Progenitor cell of endocrine pancreas (in vitro differentiated cells): ENCODE measurements around the gene DLGAP4. TPM values are rescaled to one million over a fixed set of nuclear protein-coding genes. Genes with fewer than 3 reads are reported as not detected.
A peak's percentile ranks its signal among the peaks of the same experiment; 100 is the strongest.

Source experiments
- DNase-seq: peaks from one replicate; pipeline ENCODE4 v3.0.0; 2021; ENCODE audit warnings: low spot score; ENCODE audit not compliant: unreplicated experiment
- H3K27ac Mint-ChIP-seq: 2 replicates; pipeline ENCODE4 v1.8.0; 2021; ENCODE audit warnings: mild to moderate bottlenecking, moderate library complexity, mixed read lengths
- H3K27me3 Mint-ChIP-seq: 2 replicates; pipeline ENCODE4 v1.8.0; 2021; ENCODE audit warnings: mixed read lengths
- H3K36me3 Mint-ChIP-seq: 2 replicates; pipeline ENCODE4 v1.8.0; 2022; ENCODE audit warnings: mixed read lengths; ENCODE audit not compliant: insufficient read depth
- H3K4me1 Mint-ChIP-seq: 2 replicates; pipeline ENCODE4 v1.8.0; 2021; ENCODE audit warnings: low read depth, mixed read lengths
- H3K4me3 Mint-ChIP-seq: 2 replicates; pipeline ENCODE4 v1.8.0; 2021; ENCODE audit warnings: low read depth, mild to moderate bottlenecking, moderate library complexity, mixed read lengths
- H3K9me3 Mint-ChIP-seq: 2 replicates; pipeline ENCODE4 v1.8.0; 2021; ENCODE audit warnings: low read depth, mixed read lengths
- CTCF ChIP-seq: fragments of 200-600 bp; sonication (generic); IDR thresholded peaks from one replicate; pipeline ENCODE4 v1.5.0; 2021; ENCODE audit warnings: antibody characterized with exemption, mild to moderate bottlenecking; ENCODE audit not compliant: unreplicated experiment
- total RNA-seq: library from RNA; stranded (reverse); gene quantifications from 2 replicates; pipeline ENCODE4 v1.2.1, GENCODE V29; 2021

The DLGAP4 gene
- total RNA-seq, 1 donor from 2014 or later: 109 TPM

GRCh38 chr20:36342331-36343120 lies 36.4 kb downstream of the DLGAP4 start:
- Mint-ChIP-seq H3K4me1 (no peaks in the 10 kb centered on the region), H3K4me3 (no peak overlapping the region), H3K9me3 (no peaks in the 10 kb centered on the region), H3K36me3 (no peaks in the 10 kb centered on the region), H3K27ac (no peak overlapping the region), H3K27me3 (no peaks in the 10 kb centered on the region)
- DNase-seq: no peak
- TF ChIP-seq CTCF: no peak

GRCh38 chr20:36343641-36344040 lies 37.5 kb downstream of the DLGAP4 start:
- Mint-ChIP-seq H3K9me3 (no peaks in the 10 kb centered on the region), H3K4me3 (no peak overlapping the region), H3K27ac (no peak overlapping the region), H3K27me3 (peaks cover 3% of the 10 kb centered on the region), H3K36me3 (no peaks in the 10 kb centered on the region), H3K4me1 (no peaks in the 10 kb centered on the region)
- DNase-seq: no peak
- TF ChIP-seq CTCF: no peak

GRCh38 chr20:36344517-36345132 lies 38.5 kb downstream of the DLGAP4 start:
- no peak overlapping the region for H3K27ac Mint-ChIP-seq
- no peak for TF ChIP-seq CTCF
- H3K36me3 Mint-ChIP-seq: no peaks in the 10 kb centered on the region
- peak; percentile 81 for DNase-seq
- no peaks in the 10 kb centered on the region for H3K9me3 Mint-ChIP-seq
- H3K27me3 Mint-ChIP-seq: peaks cover 3% of the 10 kb centered on the region
- no peak overlapping the region for H3K4me3 Mint-ChIP-seq
- no peaks in the 10 kb centered on the region for H3K4me1 Mint-ChIP-seq

- no peaks in the 10 kb centered on the region for H3K9me3 Mint-ChIP-seq
- H3K27ac Mint-ChIP-seq: no peak overlapping the region
- H3K4me3 Mint-ChIP-seq: no peak overlapping the region
- no peak for TF ChIP-seq CTCF
- no peak for DNase-seq
- no peaks in the 10 kb centered on the region for H3K4me1 Mint-ChIP-seq
- peaks cover 3% of the 10 kb centered on the region for H3K27me3 Mint-ChIP-seq
- H3K36me3 Mint-ChIP-seq: no peaks in the 10 kb centered on the region
Measured at GRCh38 chr20:36346256-36346655, 40.1 kb downstream of the DLGAP4 start.

- Mint-ChIP-seq H3K9me3 (no peaks in the 10 kb centered on the region), H3K4me1 (no peaks in the 10 kb centered on the region), H3K27me3 (peaks cover 5% of the 10 kb centered on the region), H3K27ac (no peak overlapping the region), H3K36me3 (no peaks in the 10 kb centered on the region), H3K4me3 (no peak overlapping the region)
- no peak for TF ChIP-seq CTCF
- no peak for DNase-seq
Measured at GRCh38 chr20:36349384-36350170, 43.4 kb downstream of the DLGAP4 start.
